Kidney (tissue), 14 donors: ENCODE results near the gene CAMK1D. TPM values are rescaled to one million over a fixed set of nuclear protein-coding genes. Genes with fewer than 3 reads are reported as not detected.

Experiments
- DNase-seq, 5 donors: peaks; one replicate each; pipeline ENCODE4 v3.0.0-alpha.2; 2013 to 2020
- FAIRE-seq: peaks from 2 replicates; lab custom pipeline; 2012; peaks lifted over from hg19 to GRCh38; lab: Jason Lieb, UNC
- H3K27ac ChIP-seq, 2 donors: one replicate each; pipeline ENCODE4 v1.7.0; 2013; ENCODE audit warnings: low read depth in 2 of 2, low read length in 2 of 2, inconsistent platforms in 1 of 2
- H3K27me3 ChIP-seq: one replicate; pipeline ENCODE4 v1.7.1; 2013; ENCODE audit warnings: low read length, inconsistent platforms; ENCODE audit not compliant: control insufficient read depth, insufficient read depth
- H3K36me3 ChIP-seq, 3 donors: one replicate each; pipeline versions ENCODE4 v1.7.0 to v1.7.1; 2013; ENCODE audit warnings: low read length in 3 of 3, control low read depth in 1 of 3, inconsistent platforms in 1 of 3; ENCODE audit not compliant: insufficient read depth in 3 of 3, control insufficient read depth in 2 of 3
- H3K4me1 ChIP-seq, 3 donors: one replicate each; pipeline versions ENCODE4 v1.7.0 to v1.7.1; 2013; ENCODE audit warnings: low read length in 3 of 3, inconsistent platforms in 1 of 3, low read depth in 1 of 3; ENCODE audit not compliant: control insufficient read depth in 2 of 3, insufficient read depth in 2 of 3
- H3K4me3 ChIP-seq, 3 donors: one replicate each; pipeline versions ENCODE4 v1.7.0 to v1.8.1; 2013; ENCODE audit warnings: low read length in 3 of 3, control low read depth in 1 of 3, inconsistent platforms in 1 of 3
- H3K9ac ChIP-seq, 3 donors: one replicate each; pipeline versions ENCODE4 v1.7.0 to v1.7.1; 2013; ENCODE audit warnings: low read length in 3 of 3, control low read depth in 1 of 3, inconsistent platforms in 1 of 3
- H3K9me3 ChIP-seq, 3 donors: one replicate each; pipeline versions ENCODE4 v1.7.0 to v1.7.1; 2013; ENCODE audit warnings: low read length in 3 of 3, control low read depth in 1 of 3, inconsistent platforms in 1 of 3; ENCODE audit not compliant: control insufficient read depth in 2 of 3, insufficient read depth in 1 of 3
- CTCF ChIP-seq: IDR thresholded peaks from 3 replicates; pipeline ENCODE4 v1.5.1; 2012; ENCODE audit warnings: mild to moderate bottlenecking, moderate library complexity, borderline replicate concordance; ENCODE audit not compliant: insufficient read depth; ENCODE audit errors: extremely low read depth
- intact Hi-C: fragments of 100-400 bp; cut with DNase I; formaldehyde crosslinking; loops from one replicate; pipeline ENCODE4 v1.11.1; 2022
- polyA plus RNA-seq: library from polyadenylated mRNA; stranded (reverse); fragments of 350-450 nt; fragmentation: Illumina TruSeq; extraction: RNeasy Lipid Tissue Mini Kit (QIAGEN cat#74804); gene quantifications from one replicate; pipeline ENCODE4 v1.2.3, GENCODE V29; 2014; ENCODE audit warnings: low read depth, low replicate concordance; ENCODE audit not compliant: insufficient read depth
- total RNA-seq: library from RNA; stranded (reverse); fragmentation: NEBNext Ultra II Directional; extraction: Animal tissue kit (Norgen Biotek cat#: 25700); gene quantifications from one replicate; pipeline ENCODE4 v1.2.1, GENCODE V29; 2021
- donor health status: control.
- donor health status: control.
- donor health status: control.
- donor health status: control.
- donor health status: control.
- donor health status: DM: yes; HTN: yes; CAD: no.
- donor health status: Normal renal cell carcinoma (clear cell type).

CAMK1D gene
- total and polyA plus RNA-seq, 2 donors from 2014 or later: 1.1 to 13.7 TPM

GRCh38 chr10:12869427-12869826, 520.1 kb downstream of the CAMK1D start:
- Histone ChIP-seq H3K4me1 (no peaks in the 10 kb centered on the region), H3K36me3 (no peaks in the 10 kb centered on the region), H3K27ac (no peak overlapping the region), H3K9ac (no peak overlapping the region), H3K27me3 (no peaks in the 10 kb centered on the region), H3K4me3 (no peak overlapping the region), H3K9me3 (no peaks in the 10 kb centered on the region)
- no peak for DNase-seq
- intact Hi-C loops: no loop called here
- FAIRE-seq: no peak
- TF ChIP-seq CTCF: no peak

- DNase-seq (peak in 3 of 5 donors; percentile 56 to 80 (median 79)), FAIRE-seq (no peak)
- no peaks in the 10 kb centered on the region for H3K9me3 ChIP-seq
- intact Hi-C loops: no loop called here
- no peak overlapping the region for H3K27ac ChIP-seq
- no peaks in the 10 kb centered on the region for H3K4me1 ChIP-seq
- no peak for TF ChIP-seq CTCF
- no peak overlapping the region for H3K9ac ChIP-seq
- no peaks in the 10 kb centered on the region for H3K27me3 ChIP-seq
- no peaks in the 10 kb centered on the region for H3K36me3 ChIP-seq
- no peak overlapping the region for H3K4me3 ChIP-seq
Observed at GRCh38 chr10:12872577-12872976, 523.2 kb downstream of the CAMK1D start.

GRCh38 chr10:12873172-12873571, 523.8 kb downstream of the CAMK1D start:
- no peak for DNase-seq
- Histone ChIP-seq H3K4me1 (no peaks in the 10 kb centered on the region), H3K9me3 (no peaks in the 10 kb centered on the region), H3K27me3 (no peaks in the 10 kb centered on the region), H3K27ac (no peak overlapping the region), H3K36me3 (no peaks in the 10 kb centered on the region), H3K4me3 (no peak overlapping the region), H3K9ac (no peak overlapping the region)
- no peak for FAIRE-seq
- intact Hi-C loops: no loop called here
- no peak for TF ChIP-seq CTCF

- no peaks in the 10 kb centered on the region for H3K36me3 ChIP-seq
- FAIRE-seq: no peak
- no peaks in the 10 kb centered on the region for H3K9me3 ChIP-seq
- DNase-seq: no peak
- no peaks in the 10 kb centered on the region for H3K27me3 ChIP-seq
- H3K9ac ChIP-seq: no peak overlapping the region
- no peak overlapping the region for H3K4me3 ChIP-seq
- TF ChIP-seq CTCF: no peak
- no peaks in the 10 kb centered on the region for H3K4me1 ChIP-seq
- no peak overlapping the region for H3K27ac ChIP-seq
- intact Hi-C loops: no loop called here
Observed at GRCh38 chr10:12874501-12874900, 525.2 kb downstream of the CAMK1D start.
